GM10248 (cell line): ENCODE results near the gene CBFA2T3.

Experiments used
- CTCF ChIA-PET: fragments of 300-600 bp; sonication (Branson Sonifier 250); formaldehyde crosslinking; extraction: SDS; loops from one replicate; lab custom pipeline; 2021; ENCODE audit warnings: antibody characterized with exemption; lab: Yijun Ruan, JAX
- POLR2A ChIA-PET: fragments of 350-650 bp; sonication (Branson Sonifier 250); formaldehyde crosslinking; extraction: SDS; loops from one replicate; lab custom pipeline; 2020; ENCODE audit warnings: antibody characterized with exemption; lab: Yijun Ruan, JAX
- DNase-seq: peaks from one replicate; pipeline ENCODE4 v3.0.0; 2012; ENCODE audit errors: extremely low spot score
- TF ChIP-seq, protein P1 (sequence below): IDR thresholded peaks from 2 replicates; pipeline ENCODE4 v1.5.1; 2012; ENCODE audit warnings: mild to moderate bottlenecking, low read depth; ENCODE audit errors: extremely low read depth, missing control alignments, control extremely low read depth

CBFA2T3 gene

GRCh38 chr16:88928405-88929090 lies 48.5 kb downstream of the CBFA2T3 start:
- CTCF ChIA-PET = no interaction called here
- POLR2A ChIA-PET = no interaction called here
- TF ChIP-seq, protein P1, sequence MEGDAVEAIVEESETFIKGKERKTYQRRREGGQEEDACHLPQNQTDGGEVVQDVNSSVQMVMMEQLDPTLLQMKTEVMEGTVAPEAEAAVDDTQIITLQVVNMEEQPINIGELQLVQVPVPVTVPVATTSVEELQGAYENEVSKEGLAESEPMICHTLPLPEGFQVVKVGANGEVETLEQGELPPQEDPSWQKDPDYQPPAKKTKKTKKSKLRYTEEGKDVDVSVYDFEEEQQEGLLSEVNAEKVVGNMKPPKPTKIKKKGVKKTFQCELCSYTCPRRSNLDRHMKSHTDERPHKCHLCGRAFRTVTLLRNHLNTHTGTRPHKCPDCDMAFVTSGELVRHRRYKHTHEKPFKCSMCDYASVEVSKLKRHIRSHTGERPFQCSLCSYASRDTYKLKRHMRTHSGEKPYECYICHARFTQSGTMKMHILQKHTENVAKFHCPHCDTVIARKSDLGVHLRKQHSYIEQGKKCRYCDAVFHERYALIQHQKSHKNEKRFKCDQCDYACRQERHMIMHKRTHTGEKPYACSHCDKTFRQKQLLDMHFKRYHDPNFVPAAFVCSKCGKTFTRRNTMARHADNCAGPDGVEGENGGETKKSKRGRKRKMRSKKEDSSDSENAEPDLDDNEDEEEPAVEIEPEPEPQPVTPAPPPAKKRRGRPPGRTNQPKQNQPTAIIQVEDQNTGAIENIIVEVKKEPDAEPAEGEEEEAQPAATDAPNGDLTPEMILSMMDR = no peak
- no peak for DNase-seq

- no peak for DNase-seq
- TF ChIP-seq, protein P1 = no peak
- ChIA-PET POLR2A (no interaction called here), CTCF (interaction anchor here (1.7 kb wide), 1 partner anchor 239 kb away, joined by 4 read pairs; no protein-coding TSS in a partner anchor)
Observed at GRCh38 chr16:88927661-88928060, 49.3 kb downstream of the CBFA2T3 start.

GRCh38 chr16:88927010-88927409 lies 50.0 kb downstream of the CBFA2T3 start:
- TF ChIP-seq, protein P1 = no peak
- ChIA-PET POLR2A (no interaction called here), CTCF (interaction anchor here (1.0 to 1.7 kb wide), 2 partner anchors 14 to 240 kb away, joined by 3 to 4 read pairs; no protein-coding TSS in a partner anchor)
- no peak for DNase-seq

DNA sequence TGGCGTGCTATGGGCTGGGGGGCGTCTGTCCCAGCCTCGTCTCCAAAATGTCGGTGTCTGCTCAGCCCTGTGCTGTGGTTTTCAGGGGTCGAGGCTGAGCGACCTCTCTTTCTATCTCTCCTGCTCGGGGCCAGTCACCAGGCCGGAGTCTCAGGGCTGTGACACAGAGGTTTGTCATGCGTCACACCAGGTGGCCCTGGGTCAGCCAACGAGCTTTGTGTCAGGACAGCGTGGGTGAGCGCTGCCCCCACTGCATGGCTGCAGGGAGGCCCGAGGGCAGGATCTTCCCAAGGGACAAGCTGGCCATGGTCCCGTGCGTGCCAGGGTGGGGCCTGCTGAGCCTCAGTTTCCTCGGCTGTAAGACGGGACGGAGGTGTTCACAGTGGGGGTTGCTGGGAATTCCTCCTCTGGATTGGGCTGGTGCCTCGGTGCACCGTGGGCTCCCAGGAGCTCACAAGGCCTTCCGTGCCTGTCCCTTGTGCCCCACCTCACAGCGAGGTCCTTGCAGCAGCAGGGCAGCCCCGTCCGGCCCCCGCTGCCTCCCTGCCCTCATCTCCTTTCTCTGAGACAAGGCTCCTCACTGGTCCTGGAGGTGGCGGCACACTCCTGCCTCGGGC lies 50.5 kb downstream of the CBFA2T3 start:
- CTCF ChIA-PET = interaction anchor here (1.0 to 1.7 kb wide), 2 partner anchors 15 to 240 kb away, joined by 3 to 4 read pairs; no protein-coding TSS in a partner anchor
- no peak for DNase-seq
- POLR2A ChIA-PET = no interaction called here
- TF ChIP-seq, protein P1 = no peak

DNA sequence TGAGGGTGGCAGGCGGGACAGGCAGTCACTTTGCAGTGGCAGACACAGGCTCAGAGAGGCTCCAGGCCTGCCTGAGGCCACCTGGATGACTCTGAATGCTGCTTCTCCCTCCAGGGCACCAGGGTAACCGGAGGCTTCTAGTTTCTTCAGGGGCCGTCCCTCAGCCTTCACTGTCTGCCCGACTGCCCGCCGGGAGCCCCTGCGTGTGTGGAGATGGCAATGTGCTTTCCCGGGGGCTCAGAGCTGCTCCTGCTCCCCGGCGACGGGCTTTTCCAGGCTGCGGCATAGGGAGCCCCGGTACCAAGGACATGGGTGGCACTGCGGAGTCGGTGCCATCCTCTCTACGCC lies 51.5 kb downstream of the CBFA2T3 start:
- TF ChIP-seq, protein P1 = no peak
- POLR2A ChIA-PET = no interaction called here
- CTCF ChIA-PET = interaction anchor here (1.6 kb wide), 1 partner anchor 12 kb away, joined by 3 read pairs; no protein-coding TSS in a partner anchor
- DNase-seq = no peak

GRCh38 chr16:88924834-88925539 lies 52.0 kb downstream of the CBFA2T3 start:
- ChIA-PET POLR2A (no interaction called here), CTCF (interaction anchor here (1.6 kb wide), 1 partner anchor 12 kb away, joined by 3 read pairs; no protein-coding TSS in a partner anchor)
- TF ChIP-seq, protein P1 = peak; percentile 40
- peak; percentile 72 for DNase-seq
